DMS114 treated with DMSO at 0.1 percent for 48 hours (cell line): ENCODE results near the gene SH3RF1.

ENCODE experiments used
- DNase-seq: peaks from one replicate; lab custom pipeline; 2025; ENCODE audit not compliant: unreplicated experiment; lab: John Stamatoyannopoulos, UW

The SH3RF1 gene

DNA sequence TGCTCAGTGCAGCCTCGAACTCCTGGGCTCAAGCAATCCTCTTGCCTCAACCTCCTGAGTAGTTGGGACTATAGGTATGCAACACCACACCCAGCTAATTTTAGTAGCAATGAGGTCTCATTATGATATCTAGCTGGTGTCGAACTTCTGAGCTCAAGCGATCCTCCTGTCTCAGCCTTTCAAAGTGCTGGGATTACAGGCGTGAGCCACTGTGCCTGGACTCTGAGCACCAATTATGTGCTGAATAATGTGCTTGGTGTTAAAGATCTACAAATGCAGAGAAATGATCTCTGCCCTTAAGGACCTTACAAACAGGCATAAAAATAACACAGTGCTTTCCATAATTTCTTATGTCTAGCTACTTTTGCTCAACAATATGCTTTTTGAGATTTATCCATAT lies 131.7 kb downstream of the SH3RF1 start:
- no peak for DNase-seq

- DNase-seq, result no peak
These were observed 133.2 kb downstream of the SH3RF1 start for GRCh38 chr4:169137558-169137920.

DNA sequence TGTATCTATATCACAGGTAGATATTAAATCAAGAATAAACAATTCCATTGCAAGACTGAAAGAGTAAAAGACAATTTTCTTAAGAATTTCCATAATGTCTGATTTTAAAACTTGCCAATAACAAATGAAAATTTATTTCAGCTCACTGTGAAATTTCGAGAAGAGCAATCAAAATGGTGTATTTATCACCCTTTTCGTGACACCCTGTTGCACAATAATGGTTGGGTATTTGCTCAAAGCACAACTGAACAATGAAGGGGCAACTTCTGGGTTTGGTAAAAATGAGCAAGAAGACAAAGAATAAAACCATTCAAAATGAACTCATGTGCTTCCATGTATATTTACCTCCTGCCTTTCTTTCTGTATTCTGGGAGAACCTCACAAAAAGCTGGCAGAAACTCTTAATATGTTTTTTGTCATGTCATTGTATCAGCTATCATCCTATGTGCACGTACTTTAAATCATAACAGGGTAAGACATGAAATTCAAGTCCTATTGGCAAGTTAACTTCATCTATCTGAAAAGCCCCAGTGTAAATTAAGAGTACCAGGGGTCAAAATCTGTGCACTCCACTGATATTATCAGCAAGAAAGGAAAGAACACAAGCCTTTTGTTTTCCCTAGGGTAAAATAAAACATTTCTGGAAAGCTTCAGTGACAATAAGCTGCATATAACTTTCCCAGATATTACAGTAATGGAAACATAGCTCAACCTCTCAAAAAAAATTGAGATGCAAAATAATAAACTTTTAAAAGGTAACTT lies 133.8 kb downstream of the SH3RF1 start:
- DNase-seq, result no peak

GRCh38 chr4:169136330-169136729 lies 134.4 kb downstream of the SH3RF1 start:
- no peak for DNase-seq

DNA sequence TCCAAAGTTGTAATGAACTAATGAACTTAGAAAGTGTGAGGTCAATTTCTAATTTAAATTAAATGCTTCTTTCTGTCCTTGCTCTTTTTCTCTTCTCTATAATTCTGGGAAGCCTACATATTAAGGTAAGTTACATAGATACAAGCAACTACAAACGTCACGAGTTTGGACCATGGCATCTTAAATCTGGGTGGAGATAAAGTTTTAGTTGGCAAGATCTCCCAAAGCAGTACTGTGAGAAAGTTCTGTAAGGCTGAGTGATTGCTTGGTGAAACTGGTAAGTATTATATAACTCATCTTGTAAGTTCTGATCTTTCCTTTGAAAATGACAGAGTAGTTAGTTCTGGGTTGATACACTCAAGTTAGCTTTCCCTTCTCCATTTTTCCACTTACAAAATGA lies 135.0 kb downstream of the SH3RF1 start:
- no peak for DNase-seq

DNA sequence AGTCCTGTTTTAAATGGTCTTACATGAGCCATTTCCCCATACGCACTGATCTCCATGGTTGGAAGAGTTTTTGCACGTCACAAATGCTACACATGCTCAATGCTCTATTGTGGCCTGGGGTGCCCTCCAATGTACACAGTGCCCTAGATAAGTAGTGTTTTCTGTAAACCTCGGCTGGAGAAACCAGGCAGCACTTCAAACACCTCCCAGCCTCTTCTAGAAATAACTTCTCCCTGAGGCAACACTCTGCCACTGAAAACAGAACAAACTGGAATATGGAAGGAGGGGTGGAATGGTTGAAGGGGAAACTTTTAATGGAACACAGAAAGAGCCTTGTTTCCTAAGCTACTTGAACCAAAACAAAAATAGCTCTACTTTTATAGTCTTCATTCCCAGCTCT lies 136.8 kb downstream of the SH3RF1 start:
- DNase-seq, result no peak

DNA sequence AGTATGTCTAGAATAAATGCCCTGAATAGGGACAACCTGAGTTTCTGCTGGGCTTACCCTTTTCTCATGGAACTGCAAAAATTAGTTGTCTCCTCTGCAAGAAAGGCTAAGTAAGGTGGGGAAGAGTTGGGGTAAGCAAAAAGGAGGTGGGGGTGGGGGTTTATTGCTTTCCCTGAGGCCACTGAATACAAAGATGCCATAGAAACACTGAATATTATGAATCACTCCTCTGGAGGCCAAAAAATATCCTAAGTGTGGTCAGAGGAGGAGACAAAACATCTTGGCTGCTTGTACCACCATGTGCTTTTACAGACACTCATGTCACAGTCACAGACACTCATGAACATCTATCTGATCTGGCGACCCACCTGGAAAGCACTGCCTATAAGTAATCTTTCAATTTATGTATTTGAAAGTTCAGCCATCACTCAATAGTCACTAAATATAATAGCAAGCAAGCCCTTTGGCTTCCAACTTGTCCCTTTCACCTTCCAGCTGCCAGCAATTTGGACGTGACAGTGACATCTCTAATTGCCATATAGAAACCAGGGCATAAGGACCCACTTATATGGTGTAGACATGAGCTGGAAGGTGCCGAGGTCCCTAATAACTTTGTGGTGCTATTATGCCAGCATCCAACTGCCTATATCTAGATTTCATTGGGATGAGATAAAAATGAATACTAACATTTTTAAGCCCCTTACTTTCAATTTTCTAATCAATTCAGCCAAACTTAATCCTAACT lies 138.0 kb downstream of the SH3RF1 start:
- no peak for DNase-seq

DNA sequence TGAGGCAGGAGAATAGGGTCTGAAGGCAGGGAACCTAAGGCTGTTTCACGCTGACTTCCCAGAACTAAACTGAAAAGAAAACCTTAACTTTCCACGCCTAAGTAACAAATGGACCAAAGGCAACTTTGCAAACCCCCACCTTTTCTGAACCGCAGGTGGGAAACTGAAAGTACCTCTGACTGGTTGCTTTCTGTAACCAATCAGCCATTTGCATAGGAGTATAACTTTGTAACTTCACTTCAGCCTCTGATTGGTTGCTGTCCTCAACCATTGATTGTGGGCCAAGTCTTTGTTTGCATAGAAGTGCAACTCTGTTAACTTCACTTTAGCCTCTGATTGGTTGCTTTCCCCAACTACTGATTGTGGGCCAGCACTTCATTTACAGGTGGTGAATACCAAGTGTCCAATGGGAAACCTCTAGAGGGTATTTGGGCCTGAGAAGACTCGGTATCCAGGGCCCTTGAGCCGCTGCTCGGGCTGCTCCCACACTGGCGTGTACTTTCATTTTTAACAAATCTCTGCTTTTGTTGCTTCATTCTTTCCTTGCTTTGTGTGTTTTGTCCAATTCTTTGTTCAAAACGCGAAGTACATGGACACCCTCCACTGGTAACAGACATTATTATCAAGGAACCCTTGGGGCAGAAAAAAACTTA lies 139.1 kb downstream of the SH3RF1 start:
- no peak for DNase-seq

DNA sequence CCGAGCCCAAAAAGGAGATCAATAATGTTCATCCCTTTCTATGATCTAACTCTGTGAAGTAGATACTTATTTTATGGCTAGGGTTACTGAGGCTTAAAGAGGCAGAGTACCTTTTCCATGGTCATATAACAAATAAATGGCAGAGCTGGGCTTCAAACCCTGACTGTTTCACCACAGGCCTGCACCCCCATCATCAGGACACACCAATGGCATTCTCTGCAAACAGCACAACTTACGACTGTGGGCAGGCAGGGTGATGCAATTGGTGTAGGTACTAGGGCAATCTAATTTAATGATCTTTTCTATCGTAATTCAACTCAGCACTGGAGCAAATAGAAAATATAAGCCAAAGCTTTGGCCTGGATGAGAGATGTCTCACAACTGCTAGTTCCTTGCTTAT lies 141.9 kb downstream of the SH3RF1 start:
- no peak for DNase-seq

- DNase-seq, result no peak
These were observed 143.4 kb downstream of the SH3RF1 start for GRCh38 chr4:169127314-169127713.

DNA sequence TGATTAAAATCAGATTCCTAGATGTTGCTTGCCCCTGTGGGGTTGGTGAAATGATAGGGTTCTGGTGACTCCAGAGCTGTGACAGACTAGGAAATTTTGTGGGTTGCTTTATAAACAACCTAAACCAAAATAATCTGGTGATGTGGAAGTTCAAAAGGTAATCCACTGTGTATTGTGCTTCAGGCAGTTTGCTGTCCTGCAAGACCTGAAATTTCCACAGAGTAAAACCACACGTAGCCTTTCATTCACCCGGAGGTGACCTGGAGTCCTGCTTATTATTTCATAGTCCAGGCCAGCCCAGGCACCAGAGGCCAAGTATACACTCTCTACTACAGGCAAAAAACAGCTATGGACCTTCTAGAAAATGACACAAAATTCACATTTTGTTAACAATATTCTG lies 146.1 kb downstream of the SH3RF1 start:
- DNase-seq, result no peak

DNA sequence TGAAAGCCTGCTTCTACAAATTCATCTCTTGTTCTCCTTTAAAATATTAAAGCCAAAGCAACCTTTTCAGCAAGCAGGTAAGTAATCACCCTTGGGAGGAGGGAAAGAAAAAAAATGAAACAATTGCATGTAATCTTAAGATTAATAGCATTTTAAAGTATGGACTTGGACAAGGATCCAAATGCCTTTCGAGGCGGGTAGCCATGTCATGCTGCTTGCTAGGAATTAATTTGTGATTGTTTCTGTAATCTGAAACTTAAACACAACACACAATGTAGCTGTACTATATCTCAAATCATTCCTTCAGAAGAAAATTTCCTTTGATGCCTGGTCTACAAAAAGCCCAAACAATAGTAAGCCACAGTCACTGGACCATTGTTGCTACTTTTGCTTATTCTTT lies 148.3 kb downstream of the SH3RF1 start:
- DNase-seq, result no peak

DNA sequence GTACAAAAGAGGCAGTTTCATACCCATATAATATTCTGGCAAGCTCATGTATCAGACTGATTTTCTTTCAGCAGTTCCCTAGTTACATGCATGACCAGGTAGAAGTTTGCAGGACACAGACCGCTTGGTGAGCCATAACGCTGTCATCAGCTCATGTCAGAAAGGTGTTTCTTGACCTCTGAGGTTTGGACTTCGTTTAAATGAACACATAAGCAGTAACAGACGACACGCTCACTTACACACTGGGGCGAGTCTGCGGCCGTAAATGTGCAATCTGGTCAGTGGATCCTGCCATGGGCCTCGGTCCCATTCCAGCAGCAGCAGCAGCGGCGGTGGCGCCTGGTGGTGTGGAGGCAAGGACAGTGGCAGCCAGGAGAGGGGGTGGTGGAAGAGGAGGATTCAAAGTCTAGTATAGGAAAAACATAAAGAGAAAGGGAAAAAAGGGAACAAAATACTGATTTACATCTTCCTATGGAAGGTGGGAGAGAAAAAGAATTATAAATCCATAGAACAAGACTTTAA lies 148.8 kb downstream of the SH3RF1 start:
- DNase-seq, result no peak

DNA sequence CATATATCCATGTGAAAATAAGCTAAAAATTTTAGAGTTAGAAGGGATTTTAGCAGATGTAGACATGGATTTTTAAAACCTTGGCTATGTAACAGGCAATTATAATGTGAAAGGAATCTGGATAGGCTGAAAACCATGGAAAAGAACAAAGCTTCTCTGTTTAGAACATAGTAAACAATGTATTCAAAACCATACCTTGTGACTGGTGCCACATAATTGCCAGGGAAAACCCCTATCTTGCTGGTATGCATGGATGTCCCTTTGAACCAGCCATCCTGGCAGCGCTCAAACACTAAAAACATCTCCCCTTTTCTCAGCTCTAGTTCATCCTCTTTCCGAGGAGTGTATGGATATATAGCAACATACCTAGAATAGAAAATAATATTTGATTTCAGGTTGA lies 150.1 kb downstream of the SH3RF1 start:
- DNase-seq, result no peak

DNA sequence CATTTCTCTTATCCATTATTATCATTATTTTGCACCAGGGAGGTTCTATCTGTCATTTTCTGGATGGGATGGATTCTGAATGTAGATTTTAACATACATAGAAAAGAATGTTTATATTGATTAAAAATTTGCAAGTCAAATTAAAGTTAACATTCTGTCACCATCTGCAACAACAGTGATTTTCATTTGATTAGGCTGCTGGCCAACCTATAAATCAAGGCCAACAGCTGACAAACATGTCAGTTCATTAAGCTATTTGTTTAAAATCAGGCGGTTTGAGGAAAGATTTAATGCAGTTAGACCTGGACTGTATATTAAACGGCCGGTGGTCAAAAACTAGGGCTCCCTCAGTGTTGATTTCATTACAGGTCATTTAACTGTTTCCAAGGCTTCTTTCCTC lies 151.2 kb downstream of the SH3RF1 start:
- DNase-seq, result no peak

- no peak for DNase-seq
These were observed 153.1 kb downstream of the SH3RF1 start for GRCh38 chr4:169117591-169118081.

DNA sequence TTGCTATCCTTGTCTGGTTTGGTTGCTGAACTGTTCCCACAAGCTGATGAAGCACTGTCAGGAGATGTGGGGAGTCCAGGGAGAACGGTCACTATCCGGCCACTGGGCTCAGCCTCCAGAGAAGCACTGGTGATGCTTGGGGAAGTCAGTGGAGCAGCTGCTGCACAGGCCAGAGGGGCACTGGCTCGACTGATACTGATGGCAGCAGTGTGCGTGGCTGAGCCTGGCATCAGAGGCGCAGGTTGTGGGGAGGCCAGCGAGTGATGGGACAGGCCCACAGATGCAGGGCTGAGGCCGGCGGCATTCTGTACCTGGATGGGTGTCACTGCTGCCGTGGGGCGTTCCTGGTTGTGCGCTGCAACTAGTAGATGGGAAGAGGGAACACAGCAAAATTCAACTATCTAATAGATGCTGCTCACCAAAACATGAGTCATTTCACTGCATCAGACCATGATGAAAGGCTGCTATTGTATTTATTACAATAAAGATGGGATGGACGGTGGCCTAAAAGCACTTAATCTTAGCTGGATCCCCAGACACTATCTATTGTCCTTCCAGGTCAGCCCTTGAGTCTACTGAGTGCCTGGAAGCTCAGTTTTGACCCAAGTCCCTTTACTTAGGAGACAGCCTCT lies 154.4 kb downstream of the SH3RF1 start:
- DNase-seq, result no peak

DNA sequence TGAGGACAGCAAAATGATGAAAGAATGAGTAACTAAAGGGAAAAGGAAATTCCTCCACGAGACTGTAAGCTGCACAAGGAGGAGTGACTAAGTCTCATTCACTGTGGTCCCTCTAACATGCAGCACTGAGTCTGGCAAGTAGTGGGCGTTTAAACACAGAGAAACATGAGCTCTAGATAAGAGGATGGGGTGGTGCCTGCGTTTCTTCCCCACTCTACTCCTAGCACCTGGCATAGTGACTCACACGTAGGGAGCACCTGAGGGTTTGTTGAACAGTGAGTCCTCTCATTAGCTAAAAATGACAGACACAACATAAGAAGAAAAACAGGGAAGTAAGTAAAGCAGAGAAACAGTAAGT lies 154.9 kb downstream of the SH3RF1 start:
- DNase-seq, result no peak

GRCh38 chr4:169115144-169115896 lies 155.4 kb downstream of the SH3RF1 start:
- no peak for DNase-seq

GRCh38 chr4:169114341-169114974 lies 156.3 kb downstream of the SH3RF1 start:
- no peak for DNase-seq
